Liver (tissue), 3 donors: Measurements from ENCODE around the gene DSE.

Source experiments
- NR2F2 ChIP-seq: IDR thresholded peaks from 2 replicates; pipeline ENCODE4 v1.6.1; 2016; ENCODE audit warnings: antibody characterized with exemption
- YY1 ChIP-seq: IDR thresholded peaks from 2 replicates; pipeline ENCODE4 v1.6.1; 2016; ENCODE audit warnings: antibody characterized with exemption, mild to moderate bottlenecking
- TF ChIP-seq, protein P1 (sequence below): fragments of 150-350 bp; IDR thresholded peaks from 2 replicates; pipeline ENCODE4 v1.5.1; 2017; ENCODE audit warnings: improper control_type of control experiment, low read depth, low read length; ENCODE audit not compliant: missing input control
- TF ChIP-seq, protein P2 (sequence below): IDR thresholded peaks from 2 replicates; pipeline ENCODE4 v1.6.1; 2016; ENCODE audit warnings: antibody characterized with exemption
- TF ChIP-seq, protein P3 (sequence below): IDR thresholded peaks from 2 replicates; pipeline ENCODE4 v1.6.1; 2016; ENCODE audit warnings: antibody characterized with exemption
- donor health status: healthy.
- donor health status: healthy.

DNA sequence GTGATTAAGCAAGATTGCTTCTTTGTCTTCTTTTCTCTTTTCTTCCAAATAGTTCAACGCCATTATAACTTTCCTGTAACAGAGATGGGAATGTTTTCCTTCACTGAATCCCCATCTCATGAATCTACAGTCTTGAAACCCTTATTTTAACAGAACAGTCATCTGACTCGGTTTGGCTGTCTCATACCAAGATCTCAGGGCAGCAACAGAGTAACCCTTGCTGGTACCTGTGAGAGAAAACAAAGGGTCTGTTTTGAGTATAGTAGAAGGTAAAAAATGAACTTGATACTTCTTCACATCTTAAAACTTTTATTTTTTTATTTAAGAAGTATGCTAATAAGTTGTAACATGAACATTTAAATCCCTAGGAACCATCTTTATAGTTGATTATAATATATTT lies 19.6 kb upstream of the DSE start:
- TF ChIP-seq, protein P1, sequence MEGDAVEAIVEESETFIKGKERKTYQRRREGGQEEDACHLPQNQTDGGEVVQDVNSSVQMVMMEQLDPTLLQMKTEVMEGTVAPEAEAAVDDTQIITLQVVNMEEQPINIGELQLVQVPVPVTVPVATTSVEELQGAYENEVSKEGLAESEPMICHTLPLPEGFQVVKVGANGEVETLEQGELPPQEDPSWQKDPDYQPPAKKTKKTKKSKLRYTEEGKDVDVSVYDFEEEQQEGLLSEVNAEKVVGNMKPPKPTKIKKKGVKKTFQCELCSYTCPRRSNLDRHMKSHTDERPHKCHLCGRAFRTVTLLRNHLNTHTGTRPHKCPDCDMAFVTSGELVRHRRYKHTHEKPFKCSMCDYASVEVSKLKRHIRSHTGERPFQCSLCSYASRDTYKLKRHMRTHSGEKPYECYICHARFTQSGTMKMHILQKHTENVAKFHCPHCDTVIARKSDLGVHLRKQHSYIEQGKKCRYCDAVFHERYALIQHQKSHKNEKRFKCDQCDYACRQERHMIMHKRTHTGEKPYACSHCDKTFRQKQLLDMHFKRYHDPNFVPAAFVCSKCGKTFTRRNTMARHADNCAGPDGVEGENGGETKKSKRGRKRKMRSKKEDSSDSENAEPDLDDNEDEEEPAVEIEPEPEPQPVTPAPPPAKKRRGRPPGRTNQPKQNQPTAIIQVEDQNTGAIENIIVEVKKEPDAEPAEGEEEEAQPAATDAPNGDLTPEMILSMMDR, result no peak
- TF ChIP-seq, protein P2, sequence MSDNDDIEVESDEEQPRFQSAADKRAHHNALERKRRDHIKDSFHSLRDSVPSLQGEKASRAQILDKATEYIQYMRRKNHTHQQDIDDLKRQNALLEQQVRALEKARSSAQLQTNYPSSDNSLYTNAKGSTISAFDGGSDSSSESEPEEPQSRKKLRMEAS, result no peak
- TF ChIP-seq NR2F2, result no peak
- no peak for TF ChIP-seq YY1
- TF ChIP-seq, protein P3, sequence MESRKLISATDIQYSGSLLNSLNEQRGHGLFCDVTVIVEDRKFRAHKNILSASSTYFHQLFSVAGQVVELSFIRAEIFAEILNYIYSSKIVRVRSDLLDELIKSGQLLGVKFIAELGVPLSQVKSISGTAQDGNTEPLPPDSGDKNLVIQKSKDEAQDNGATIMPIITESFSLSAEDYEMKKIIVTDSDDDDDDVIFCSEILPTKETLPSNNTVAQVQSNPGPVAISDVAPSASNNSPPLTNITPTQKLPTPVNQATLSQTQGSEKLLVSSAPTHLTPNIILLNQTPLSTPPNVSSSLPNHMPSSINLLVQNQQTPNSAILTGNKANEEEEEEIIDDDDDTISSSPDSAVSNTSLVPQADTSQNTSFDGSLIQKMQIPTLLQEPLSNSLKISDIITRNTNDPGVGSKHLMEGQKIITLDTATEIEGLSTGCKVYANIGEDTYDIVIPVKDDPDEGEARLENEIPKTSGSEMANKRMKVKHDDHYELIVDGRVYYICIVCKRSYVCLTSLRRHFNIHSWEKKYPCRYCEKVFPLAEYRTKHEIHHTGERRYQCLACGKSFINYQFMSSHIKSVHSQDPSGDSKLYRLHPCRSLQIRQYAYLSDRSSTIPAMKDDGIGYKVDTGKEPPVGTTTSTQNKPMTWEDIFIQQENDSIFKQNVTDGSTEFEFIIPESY, result no peak
